GM23338 (cell line): ENCODE results near the gene B4GALT7. TPM values are rescaled to one million over a fixed set of nuclear protein-coding genes. Genes with fewer than 3 reads are reported as not detected.

Source experiments
- ATAC-seq: fragments of 200-7000 bp; cut with Tn5 transposase; 3 replicates; pipeline ENCODE4 v1.9.1; 2020
- DNase-seq: peaks from one replicate; pipeline ENCODE4 v3.0.0-alpha.2; 2015; ENCODE audit warnings: low spot score
- H2AFZ ChIP-seq: fragments of 200-600 bp; sonication (generic); 2 replicates; pipeline ENCODE4 v1.8.0; 2016; ENCODE audit warnings: antibody characterized with exemption, mild to moderate bottlenecking, moderate library complexity
- H3F3A ChIP-seq: fragments of 200-600 bp; sonication (generic); replicated peaks from 2 replicates; pipeline ENCODE4 v1.8.0; 2017; ENCODE audit warnings: antibody characterized with exemption, mixed run types, low read depth
- H3K27ac ChIP-seq: fragments of 200-600 bp; sonication (generic); 2 replicates; pipeline ENCODE4 v1.6.1; 2016; ENCODE audit warnings: low read depth
- H3K27me3 ChIP-seq: fragments of 200-600 bp; sonication (generic); 2 replicates; pipeline ENCODE4 v1.8.0; 2016; ENCODE audit warnings: mild to moderate bottlenecking, mixed run types, moderate library complexity; ENCODE audit not compliant: insufficient read depth
- H3K36me3 ChIP-seq: fragments of 200-600 bp; sonication (generic); 2 replicates; pipeline ENCODE4 v1.8.0; 2016; ENCODE audit warnings: mild to moderate bottlenecking; ENCODE audit not compliant: insufficient read depth
- H3K4me1 ChIP-seq: fragments of 200-600 bp; sonication (generic); 2 replicates; pipeline ENCODE4 v1.8.0; 2016; ENCODE audit warnings: mild to moderate bottlenecking, moderate library complexity; ENCODE audit not compliant: insufficient read depth
- H3K4me2 ChIP-seq: fragments of 200-600 bp; sonication (generic); 2 replicates; pipeline ENCODE4 v1.7.1; 2017; ENCODE audit warnings: mixed run types
- H3K4me3 ChIP-seq: fragments of 200-600 bp; sonication (generic); 2 replicates; pipeline ENCODE4 v1.6.1; 2016; ENCODE audit warnings: mixed run types
- H3K79me2 ChIP-seq: fragments of 200-600 bp; sonication (generic); replicated peaks from 2 replicates; pipeline ENCODE4 v1.8.0; 2017; ENCODE audit warnings: mild to moderate bottlenecking; ENCODE audit not compliant: insufficient read depth
- H3K9me2 ChIP-seq: fragments of 200-600 bp; sonication (generic); 2 replicates; pipeline ENCODE4 v1.8.0; 2017; ENCODE audit not compliant: insufficient read depth
- H4K20me1 ChIP-seq: fragments of 200-600 bp; sonication (generic); replicated peaks from 2 replicates; pipeline ENCODE4 v1.8.0; 2017; ENCODE audit warnings: mild to moderate bottlenecking; ENCODE audit not compliant: insufficient read depth
- H3K27ac Mint-ChIP-seq: 2 replicates; pipeline ENCODE4 v1.8.0; 2020; ENCODE audit warnings: inconsistent platforms, mild to moderate bottlenecking, moderate library complexity, mixed read lengths
- H3K27me3 Mint-ChIP-seq: 3 replicates; pipeline ENCODE4 v1.8.0; 2022; ENCODE audit warnings: low read depth, mild to moderate bottlenecking, moderate library complexity, mixed read lengths, inconsistent platforms; ENCODE audit not compliant: insufficient read depth, poor library complexity
- H3K36me3 Mint-ChIP-seq: 3 replicates; pipeline ENCODE4 v1.8.0; 2021; ENCODE audit warnings: low read depth, mild to moderate bottlenecking, inconsistent platforms, moderate library complexity, mixed read lengths
- H3K4me1 Mint-ChIP-seq: 3 replicates; pipeline ENCODE4 v1.8.0; 2020; ENCODE audit warnings: mild to moderate bottlenecking, inconsistent platforms, mixed read lengths
- H3K4me3 Mint-ChIP-seq: 3 replicates; pipeline ENCODE4 v1.8.0; 2021; ENCODE audit warnings: moderate library complexity, mild to moderate bottlenecking, inconsistent platforms, mixed read lengths
- H3K9me3 Mint-ChIP-seq: 3 replicates; pipeline ENCODE4 v1.8.0; 2020; ENCODE audit warnings: moderate library complexity, mild to moderate bottlenecking, inconsistent platforms, mixed read lengths
- CREB1 ChIP-seq: fragments of 250-450 bp; sonication (Bioruptor Pico); IDR thresholded peaks from 2 replicates; pipeline ENCODE4 v1.5.0; 2020; ENCODE audit warnings: low read depth, mild to moderate bottlenecking, moderate library complexity
- EZH2 ChIP-seq: fragments of 200-600 bp; sonication (generic); IDR thresholded peaks from one replicate; pipeline ENCODE4 v1.8.0; 2017; ENCODE audit warnings: antibody characterized with exemption, mild to moderate bottlenecking, low read depth; ENCODE audit not compliant: unreplicated experiment
- EZH2phosphoT487 ChIP-seq: fragments of 200-600 bp; sonication (generic); IDR thresholded peaks from one replicate; pipeline ENCODE4 v1.8.1; 2018; ENCODE audit warnings: antibody characterized with exemption; ENCODE audit not compliant: unreplicated experiment
- JUNB ChIP-seq: IDR thresholded peaks from one replicate; pipeline ENCODE4 v1.6.1; 2016; ENCODE audit warnings: antibody characterized with exemption; ENCODE audit not compliant: unreplicated experiment
- NANOG ChIP-seq: IDR thresholded peaks from 2 replicates; pipeline ENCODE4 v1.6.1; 2016; ENCODE audit warnings: antibody characterized with exemption, borderline replicate concordance
- polyA plus RNA-seq: library from polyadenylated mRNA; unstranded; fragments of >200 nt; fragmentation: Nextera tagmentation; extraction: Ambion mirVana; gene quantifications from 2 replicates; pipeline ENCODE4 v1.2.1, GENCODE V29; 2016
- total RNA-seq: library from RNA; depleted of rRNA; stranded (reverse); fragments of >200 nt; shearing (Covaris generic); gene quantifications from 2 replicates; pipeline ENCODE4 v1.2.3, GENCODE V29; 2014
- TF ChIP-seq, protein P1 (sequence below): IDR thresholded peaks from 2 replicates; pipeline ENCODE4 v1.6.1; 2016; ENCODE audit warnings: antibody characterized with exemption
- TF ChIP-seq, protein P2 (sequence below): IDR thresholded peaks from one replicate; pipeline ENCODE4 v1.6.1; 2018; ENCODE audit warnings: antibody characterized with exemption; ENCODE audit not compliant: unreplicated experiment
- TF ChIP-seq, protein P3 (sequence below), 2 experiments: fragments of 200-600 bp in 1 of 2; sonication (generic) in 1 of 2; conservative IDR thresholded peaks; 2 replicates each; pipeline versions ENCODE4 v1.5.1 to v1.6.1; 2016 to 2017; ENCODE audit warnings: antibody characterized with exemption in 2 of 2, low read depth in 2 of 2, mild to moderate bottlenecking in 2 of 2, moderate library complexity in 1 of 2

B4GALT7 gene
- total and polyA plus RNA-seq, 2 experiments from 2014 or later = 10.0 to 23.3 TPM

DNA sequence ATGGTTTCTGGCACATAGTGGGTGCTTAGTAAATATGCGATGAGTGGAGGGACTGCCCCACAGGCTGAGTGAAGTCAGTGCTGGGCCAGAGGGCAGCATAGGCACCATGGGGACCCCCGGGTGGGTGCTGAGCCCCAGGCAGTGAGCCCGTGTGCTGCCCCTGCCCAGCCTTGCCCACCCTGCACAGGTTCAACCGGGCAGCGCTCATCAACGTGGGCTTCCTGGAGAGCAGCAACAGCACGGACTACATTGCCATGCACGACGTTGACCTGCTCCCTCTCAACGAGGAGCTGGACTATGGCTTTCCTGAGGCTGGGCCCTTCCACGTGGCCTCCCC, 7.2 kb downstream of the B4GALT7 start:
- Mint-ChIP-seq H3K27ac (peak overlapping the region; percentile 60; the same call in 1 of the 2 replicates), H3K4me3 (peak overlapping the region; percentile 23; the same call in 1 of the 3 replicates), H3K36me3 (peaks cover 5% of the 10 kb centered on the region; the same call in 1 of the 3 replicates), H3K9me3 (peaks cover 2% of the 10 kb centered on the region; the same call in 1 of the 3 replicates), H3K4me1 (peaks cover 22% of the 10 kb centered on the region), H3K27me3 (peaks cover 23% of the 10 kb centered on the region)
- H3K79me2 ChIP-seq = no peaks in the 10 kb centered on the region
- H3K4me1 ChIP-seq = peaks cover 9% of the 10 kb centered on the region
- peak overlapping the region; percentile 55; the same call in 1 of the 2 replicates for H3K27ac ChIP-seq
- H3K27me3 ChIP-seq = no peaks in the 10 kb centered on the region
- H2AFZ ChIP-seq = no peak overlapping the region
- H3F3A ChIP-seq = no peaks in the 10 kb centered on the region
- DNase-seq (no peak), ATAC-seq (no peak)
- TF ChIP-seq JUNB (no peak), NANOG (no peak), CREB1 (CRISPR knock-in tag) (no peak), EZH2phosphoT487 (no peak), EZH2 (no peak)
- TF ChIP-seq, protein P1, sequence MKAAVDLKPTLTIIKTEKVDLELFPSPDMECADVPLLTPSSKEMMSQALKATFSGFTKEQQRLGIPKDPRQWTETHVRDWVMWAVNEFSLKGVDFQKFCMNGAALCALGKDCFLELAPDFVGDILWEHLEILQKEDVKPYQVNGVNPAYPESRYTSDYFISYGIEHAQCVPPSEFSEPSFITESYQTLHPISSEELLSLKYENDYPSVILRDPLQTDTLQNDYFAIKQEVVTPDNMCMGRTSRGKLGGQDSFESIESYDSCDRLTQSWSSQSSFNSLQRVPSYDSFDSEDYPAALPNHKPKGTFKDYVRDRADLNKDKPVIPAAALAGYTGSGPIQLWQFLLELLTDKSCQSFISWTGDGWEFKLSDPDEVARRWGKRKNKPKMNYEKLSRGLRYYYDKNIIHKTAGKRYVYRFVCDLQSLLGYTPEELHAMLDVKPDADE = no peak
- TF ChIP-seq, protein P2, sequence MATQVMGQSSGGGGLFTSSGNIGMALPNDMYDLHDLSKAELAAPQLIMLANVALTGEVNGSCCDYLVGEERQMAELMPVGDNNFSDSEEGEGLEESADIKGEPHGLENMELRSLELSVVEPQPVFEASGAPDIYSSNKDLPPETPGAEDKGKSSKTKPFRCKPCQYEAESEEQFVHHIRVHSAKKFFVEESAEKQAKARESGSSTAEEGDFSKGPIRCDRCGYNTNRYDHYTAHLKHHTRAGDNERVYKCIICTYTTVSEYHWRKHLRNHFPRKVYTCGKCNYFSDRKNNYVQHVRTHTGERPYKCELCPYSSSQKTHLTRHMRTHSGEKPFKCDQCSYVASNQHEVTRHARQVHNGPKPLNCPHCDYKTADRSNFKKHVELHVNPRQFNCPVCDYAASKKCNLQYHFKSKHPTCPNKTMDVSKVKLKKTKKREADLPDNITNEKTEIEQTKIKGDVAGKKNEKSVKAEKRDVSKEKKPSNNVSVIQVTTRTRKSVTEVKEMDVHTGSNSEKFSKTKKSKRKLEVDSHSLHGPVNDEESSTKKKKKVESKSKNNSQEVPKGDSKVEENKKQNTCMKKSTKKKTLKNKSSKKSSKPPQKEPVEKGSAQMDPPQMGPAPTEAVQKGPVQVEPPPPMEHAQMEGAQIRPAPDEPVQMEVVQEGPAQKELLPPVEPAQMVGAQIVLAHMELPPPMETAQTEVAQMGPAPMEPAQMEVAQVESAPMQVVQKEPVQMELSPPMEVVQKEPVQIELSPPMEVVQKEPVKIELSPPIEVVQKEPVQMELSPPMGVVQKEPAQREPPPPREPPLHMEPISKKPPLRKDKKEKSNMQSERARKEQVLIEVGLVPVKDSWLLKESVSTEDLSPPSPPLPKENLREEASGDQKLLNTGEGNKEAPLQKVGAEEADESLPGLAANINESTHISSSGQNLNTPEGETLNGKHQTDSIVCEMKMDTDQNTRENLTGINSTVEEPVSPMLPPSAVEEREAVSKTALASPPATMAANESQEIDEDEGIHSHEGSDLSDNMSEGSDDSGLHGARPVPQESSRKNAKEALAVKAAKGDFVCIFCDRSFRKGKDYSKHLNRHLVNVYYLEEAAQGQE = no peak
- TF ChIP-seq, protein P3, sequence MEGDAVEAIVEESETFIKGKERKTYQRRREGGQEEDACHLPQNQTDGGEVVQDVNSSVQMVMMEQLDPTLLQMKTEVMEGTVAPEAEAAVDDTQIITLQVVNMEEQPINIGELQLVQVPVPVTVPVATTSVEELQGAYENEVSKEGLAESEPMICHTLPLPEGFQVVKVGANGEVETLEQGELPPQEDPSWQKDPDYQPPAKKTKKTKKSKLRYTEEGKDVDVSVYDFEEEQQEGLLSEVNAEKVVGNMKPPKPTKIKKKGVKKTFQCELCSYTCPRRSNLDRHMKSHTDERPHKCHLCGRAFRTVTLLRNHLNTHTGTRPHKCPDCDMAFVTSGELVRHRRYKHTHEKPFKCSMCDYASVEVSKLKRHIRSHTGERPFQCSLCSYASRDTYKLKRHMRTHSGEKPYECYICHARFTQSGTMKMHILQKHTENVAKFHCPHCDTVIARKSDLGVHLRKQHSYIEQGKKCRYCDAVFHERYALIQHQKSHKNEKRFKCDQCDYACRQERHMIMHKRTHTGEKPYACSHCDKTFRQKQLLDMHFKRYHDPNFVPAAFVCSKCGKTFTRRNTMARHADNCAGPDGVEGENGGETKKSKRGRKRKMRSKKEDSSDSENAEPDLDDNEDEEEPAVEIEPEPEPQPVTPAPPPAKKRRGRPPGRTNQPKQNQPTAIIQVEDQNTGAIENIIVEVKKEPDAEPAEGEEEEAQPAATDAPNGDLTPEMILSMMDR (conservative IDR thresholded peaks at IDR 0.05; ENCODE audit: low read depth in 2 of 2) = no peak
- H3K4me3 ChIP-seq = no peak overlapping the region
- H3K36me3 ChIP-seq = no peaks in the 10 kb centered on the region
- H3K9me2 ChIP-seq = no peaks in the 10 kb centered on the region
- no peaks in the 10 kb centered on the region for H4K20me1 ChIP-seq
- H3K4me2 ChIP-seq = peak overlapping the region; percentile 32; the same call in 1 of the 2 replicates
